Posterior cingulate gyrus (tissue), 11 donors: ENCODE results near the gene MALRD1.

Experiments
- DNase-seq, 10 donors: peaks; one replicate each; pipeline versions ENCODE4 v3.0.0 to v3.0.0-alpha.2; 2020 to 2021; ENCODE audit warnings: mixed read lengths in 3 of 10
- intact Hi-C: fragments of 100-400 bp; cut with DNase I; formaldehyde crosslinking; loops from one replicate; pipeline ENCODE4 v1.15.1; 2023

MALRD1 gene

GRCh38 chr10:19098803-19099202, 50.2 kb downstream of the MALRD1 start:
- intact Hi-C loops, result no loop called here

GRCh38 chr10:19107406-19107805, 58.8 kb downstream of the MALRD1 start:
- no peak for DNase-seq
- intact Hi-C loops, result no loop called here

More at GRCh38 chr10:19098803-19099202, 50.2 kb downstream of the MALRD1 start:
- no peak for DNase-seq

- intact Hi-C loops, result no loop called here
These were observed 63.1 kb downstream of the MALRD1 start for GRCh38 chr10:19111501-19112267.

DNA sequence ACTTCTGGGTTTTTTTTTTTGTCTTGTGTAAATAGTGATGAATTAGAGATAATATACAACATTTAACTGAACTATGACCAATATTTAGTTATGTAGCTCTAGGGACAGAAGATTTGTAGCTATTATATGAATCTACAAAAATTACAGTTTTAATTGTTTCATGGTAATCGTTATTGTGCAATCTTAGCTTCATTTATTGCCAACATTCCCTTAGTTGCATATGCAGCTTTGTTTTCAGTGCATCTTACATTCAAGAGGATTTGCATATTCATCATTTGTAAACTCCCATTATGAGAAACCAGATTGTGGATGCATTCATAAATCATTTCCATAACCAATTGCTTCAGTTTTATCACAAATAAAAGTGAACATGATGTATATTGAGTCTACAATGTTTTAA, 68.8 kb downstream of the MALRD1 start:
- no peak for DNase-seq
- intact Hi-C loops, result no loop called here

More at GRCh38 chr10:19111501-19112267, 63.1 kb downstream of the MALRD1 start:
- no peak for DNase-seq

DNA sequence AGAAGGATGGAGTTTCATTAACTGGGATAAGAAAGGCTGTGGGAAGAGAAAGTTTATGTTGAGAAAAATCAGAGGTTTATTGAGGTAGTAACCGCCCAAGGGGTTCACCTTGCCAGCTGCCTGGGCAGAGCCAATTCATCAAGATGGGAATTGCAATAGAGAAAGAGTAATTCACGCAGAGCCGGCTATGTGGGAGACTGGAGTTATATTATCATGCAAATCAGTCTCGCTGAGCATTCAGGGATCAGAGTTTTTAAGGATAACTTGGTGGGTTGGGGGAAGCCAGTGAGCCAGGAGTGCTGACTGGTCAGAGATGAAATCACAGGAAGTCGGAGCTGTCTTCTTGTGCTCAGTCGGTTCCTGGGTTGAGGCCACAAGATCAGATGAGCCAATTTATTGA, 70.6 kb downstream of the MALRD1 start:
- intact Hi-C loops, result no loop called here

GRCh38 chr10:19120381-19120908, 71.8 kb downstream of the MALRD1 start:
- intact Hi-C loops, result no loop called here
- no peak for DNase-seq

More for the DNA sequence above, 70.6 kb downstream of the MALRD1 start:
- DNase-seq, result no peak

DNA sequence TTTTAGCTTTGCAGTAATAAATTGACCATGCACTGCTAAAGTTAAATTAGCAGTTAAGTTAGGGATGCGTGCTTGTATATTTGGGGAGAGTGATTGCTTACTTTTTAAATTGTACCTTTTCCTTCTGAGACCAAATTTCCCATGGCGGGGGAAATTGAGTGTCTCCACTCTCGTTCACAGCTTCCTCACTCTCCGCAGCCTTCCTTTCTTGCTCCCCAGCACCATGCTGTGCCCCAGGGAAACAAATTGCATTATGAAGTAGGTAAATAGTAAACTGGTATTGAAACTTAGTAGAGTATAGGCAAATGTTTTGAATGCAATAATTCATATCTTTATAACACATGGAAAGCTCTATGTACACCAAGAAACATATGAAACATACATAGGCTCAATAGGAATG, 85.4 kb downstream of the MALRD1 start:
- intact Hi-C loops, result no loop called here
- DNase-seq, result no peak

DNA sequence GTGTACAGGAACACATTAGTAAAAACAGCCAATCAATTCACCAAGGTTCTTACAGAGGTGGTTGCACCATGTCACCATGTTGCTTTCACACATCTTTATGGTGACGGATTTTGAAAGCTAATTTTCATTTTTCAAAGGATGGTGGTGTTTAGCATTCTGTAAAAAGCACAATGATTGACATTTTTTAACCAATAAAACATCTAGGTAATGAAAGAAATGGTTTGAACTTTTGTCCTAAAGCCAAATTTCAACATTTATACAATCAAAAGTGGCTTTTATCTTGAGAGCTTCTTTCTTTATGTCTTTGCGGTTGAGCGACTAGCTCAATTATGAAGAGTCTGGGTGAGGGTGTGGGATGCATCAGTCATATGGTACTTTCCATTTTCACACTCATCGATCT, 94.4 kb downstream of the MALRD1 start:
- intact Hi-C loops, result no loop called here
- DNase-seq, result no peak

DNA sequence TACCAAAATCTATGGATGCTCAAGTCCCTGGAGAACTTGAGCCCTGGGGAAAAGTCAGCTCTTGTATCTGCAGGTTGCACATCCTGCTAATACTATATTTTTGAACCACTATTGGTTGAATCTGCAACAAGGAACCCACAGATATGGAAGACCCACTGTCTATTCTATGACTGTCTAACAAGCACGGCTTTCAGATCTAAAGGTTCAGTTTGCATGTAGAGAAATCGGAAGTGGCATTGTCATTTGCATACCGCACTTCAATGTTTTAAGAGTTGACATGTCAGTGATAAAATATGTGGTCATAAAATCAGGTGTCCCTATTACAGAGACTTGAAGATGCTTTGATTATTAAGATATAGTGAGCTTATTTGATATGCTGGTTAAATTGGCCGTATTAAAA, 95.6 kb downstream of the MALRD1 start:
- DNase-seq, result no peak
- intact Hi-C loops, result no loop called here

- intact Hi-C loops, result no loop called here
These were observed 105.8 kb downstream of the MALRD1 start for GRCh38 chr10:19154375-19154774.

GRCh38 chr10:19158358-19158757, 109.8 kb downstream of the MALRD1 start:
- intact Hi-C loops, result no loop called here
- DNase-seq, result no peak

More at GRCh38 chr10:19154375-19154774, 105.8 kb downstream of the MALRD1 start:
- no peak for DNase-seq

DNA sequence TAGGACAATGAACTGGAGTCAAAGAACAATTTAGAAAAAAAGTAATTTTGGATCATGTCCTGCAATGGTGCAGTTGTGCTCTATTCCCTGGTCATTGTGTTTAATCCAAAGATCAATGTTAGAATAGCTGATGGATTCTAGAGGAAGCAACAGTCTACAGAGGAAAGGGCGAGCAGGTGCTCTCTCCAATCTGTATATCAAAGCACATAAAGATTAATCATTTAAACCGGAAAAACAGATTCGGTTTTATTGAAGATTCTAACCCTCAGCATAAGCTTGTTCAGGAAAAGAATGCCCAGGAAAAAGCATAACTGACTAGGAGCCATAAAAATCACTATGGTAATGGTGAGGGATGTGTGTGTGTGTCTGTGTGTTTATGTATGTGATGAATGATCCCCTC, 110.3 kb downstream of the MALRD1 start:
- no peak for DNase-seq
- intact Hi-C loops, result no loop called here

GRCh38 chr10:19164461-19164860, 115.9 kb downstream of the MALRD1 start:
- DNase-seq, result no peak
- intact Hi-C loops, result no loop called here

DNA sequence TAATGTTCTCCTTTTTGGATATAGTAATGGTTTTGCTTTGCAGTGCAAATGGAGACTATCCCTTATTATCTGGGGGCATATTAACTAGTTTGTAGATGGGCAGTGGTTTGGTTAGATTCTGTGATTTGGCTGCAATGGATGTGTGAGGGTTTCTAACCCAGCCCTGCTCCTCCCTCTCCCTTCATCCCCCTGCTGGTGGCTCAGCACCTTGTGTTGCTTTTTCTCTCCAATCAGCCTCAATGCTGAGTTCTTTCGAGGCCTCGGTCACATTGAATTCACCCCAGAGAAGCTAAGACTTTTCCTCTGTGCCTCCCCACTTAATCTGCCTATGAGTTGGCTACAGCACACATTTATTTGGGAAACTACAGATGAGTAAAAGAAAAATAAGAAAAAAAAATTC, 120.0 kb downstream of the MALRD1 start:
- DNase-seq, result no peak
- intact Hi-C loops, result no loop called here

GRCh38 chr10:19169041-19169440, 120.4 kb downstream of the MALRD1 start:
- no peak for DNase-seq
- intact Hi-C loops, result no loop called here

DNA sequence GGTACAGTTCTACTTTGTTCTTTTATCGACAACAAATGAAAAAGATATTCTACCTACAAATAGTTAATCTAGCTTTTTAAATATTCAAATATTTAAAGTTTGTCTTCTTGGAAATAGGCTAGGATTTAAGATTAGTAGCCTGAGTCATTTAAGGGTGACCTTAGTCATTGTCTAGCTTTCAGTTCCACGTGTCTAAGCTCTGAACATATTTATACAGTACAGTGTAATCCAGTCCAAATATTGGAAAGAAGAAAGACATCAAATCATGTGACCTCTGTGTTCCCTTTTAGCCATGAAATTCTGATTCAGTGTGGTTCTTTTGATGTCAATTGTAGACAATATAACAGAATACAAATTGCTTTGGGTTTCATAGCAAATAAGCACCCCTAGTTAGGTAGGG, 121.1 kb downstream of the MALRD1 start:
- intact Hi-C loops, result no loop called here
- no peak for DNase-seq

- no peak for DNase-seq
- intact Hi-C loops, result no loop called here
These were observed 130.1 kb downstream of the MALRD1 start for GRCh38 chr10:19178675-19179074.

- DNase-seq, result no peak
- intact Hi-C loops, result no loop called here
These were observed 136.3 kb downstream of the MALRD1 start for GRCh38 chr10:19184891-19185290.

- no peak for DNase-seq
- intact Hi-C loops, result no loop called here
These were observed 146.3 kb downstream of the MALRD1 start for GRCh38 chr10:19194866-19195265.

- no peak for DNase-seq
- intact Hi-C loops, result no loop called here
These were observed 147.1 kb downstream of the MALRD1 start for GRCh38 chr10:19195698-19196097.

DNA sequence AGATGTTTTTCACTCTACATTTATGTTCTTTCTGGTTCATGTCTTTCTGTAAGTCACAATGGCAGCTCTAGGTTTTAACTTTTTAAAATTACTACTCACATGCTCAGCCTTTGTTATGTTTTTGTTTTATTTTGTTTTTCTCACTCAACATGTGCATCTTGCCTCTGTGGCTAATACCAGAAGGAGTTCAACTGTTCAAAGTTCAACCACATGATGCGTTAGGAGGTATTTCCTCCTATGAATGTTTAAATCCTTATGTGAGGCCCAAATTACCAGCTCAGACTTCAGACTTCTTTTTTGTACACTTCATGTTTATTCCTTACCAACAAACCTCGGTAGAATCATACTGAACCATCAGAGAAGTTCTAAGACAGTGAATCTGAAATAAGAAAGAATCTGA, 151.6 kb downstream of the MALRD1 start:
- DNase-seq, result no peak
- intact Hi-C loops, result no loop called here

DNA sequence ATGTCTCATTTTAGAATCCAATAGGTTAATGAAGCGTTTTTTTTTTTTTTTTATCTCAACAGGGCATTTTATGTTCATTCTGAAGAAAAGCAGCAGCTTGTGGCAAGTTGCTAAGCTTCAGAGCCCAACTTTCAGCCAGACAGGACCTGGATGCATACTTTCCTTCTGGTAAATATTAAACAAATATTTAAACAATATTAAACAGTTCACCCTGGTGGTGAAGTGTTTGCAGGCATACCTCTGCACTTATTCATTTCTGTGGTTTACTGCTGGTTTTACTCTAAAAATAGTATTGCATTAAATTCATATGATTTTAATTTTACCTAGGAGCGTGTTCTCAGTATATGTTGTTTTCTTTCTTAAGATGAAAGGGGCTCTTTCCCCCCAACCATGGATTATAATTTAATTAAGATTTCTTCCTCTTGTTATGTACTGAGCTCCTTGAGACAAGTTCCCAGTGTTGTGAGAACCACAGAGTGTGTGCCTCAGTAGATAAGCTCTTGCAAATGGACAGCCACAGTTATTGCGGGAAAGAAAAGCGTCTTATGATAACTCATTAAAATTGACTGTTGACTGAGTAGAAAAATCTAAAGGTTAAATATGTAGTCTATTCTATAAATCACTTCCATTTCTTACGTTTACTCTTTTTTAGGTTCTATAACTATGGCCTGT, 155.8 kb downstream of the MALRD1 start:
- no peak for DNase-seq
- intact Hi-C loops, result no loop called here
